NB4 (cell line): ENCODE measurements around the gene ADCY3.
"Not testable (repeated sequence)": the region's sequence is repeated elsewhere in the genome, so short reads cannot be mapped to it uniquely, and the experiment has no call there.

Experiments used
- CTCF ChIP-seq: IDR thresholded peaks from one replicate; pipeline ENCODE4 v1.5.1; 2012; ENCODE audit warnings: low read depth, low read length
- MYC ChIP-seq: IDR thresholded peaks from 2 replicates; pipeline ENCODE4 v1.6.1; 2011; ENCODE audit warnings: low read depth, low read length
- POLR2A ChIP-seq: IDR thresholded peaks from 2 replicates; pipeline ENCODE4 v1.6.1; 2011; ENCODE audit warnings: mild to moderate bottlenecking; ENCODE audit not compliant: insufficient read length; ENCODE audit errors: extremely low read depth
- TF ChIP-seq, protein P1 (sequence below): IDR thresholded peaks from 2 replicates; pipeline ENCODE4 v1.6.1; 2011; ENCODE audit warnings: low read depth, low read length

DNA sequence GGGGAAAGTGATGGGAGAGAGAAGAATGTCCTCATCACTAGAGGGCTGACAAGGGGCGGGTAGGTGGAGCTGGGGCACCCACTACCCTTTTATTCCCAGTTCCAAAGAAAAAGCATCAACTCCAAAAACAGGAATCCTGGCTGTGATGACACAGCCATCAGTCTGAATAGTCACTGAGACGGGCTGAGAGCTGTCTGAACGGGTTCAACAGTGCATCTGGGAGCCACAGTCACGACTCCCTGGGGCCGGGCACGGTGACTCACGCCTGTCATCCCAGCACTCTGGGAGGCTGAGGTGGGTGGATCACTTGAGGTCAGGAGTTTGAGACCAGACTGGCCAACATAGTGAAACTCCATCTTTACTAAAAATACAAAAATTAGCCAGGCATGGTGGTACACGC is 84.6 kb downstream of the ADCY3 start:
- TF ChIP-seq CTCF, POLR2A, MYC: not testable (repeated sequence)
- TF ChIP-seq, protein P1, sequence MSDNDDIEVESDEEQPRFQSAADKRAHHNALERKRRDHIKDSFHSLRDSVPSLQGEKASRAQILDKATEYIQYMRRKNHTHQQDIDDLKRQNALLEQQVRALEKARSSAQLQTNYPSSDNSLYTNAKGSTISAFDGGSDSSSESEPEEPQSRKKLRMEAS: not testable (repeated sequence)
